K562 (cell line): ENCODE results near the gene TGM3. TPM values are rescaled to one million over a fixed set of nuclear protein-coding genes. Genes with fewer than 3 reads are reported as not detected.

Experiments
- ATAC-seq: fragments of 200-7000 bp; cut with Tn5 transposase; 3 replicates; pipeline ENCODE4 v1.9.1; 2020; ENCODE audit warnings: moderate library complexity
- BruUV-seq: library from RNA; stranded (reverse); fragments of 400-500 nt; replicated peaks from 2 replicates; lab custom pipeline; 2021; lab: Mats Ljungman, UMichigan
- CTCF ChIA-PET: fragments of 300-600 bp; formaldehyde crosslinking; extraction: SDS; loops from one replicate; lab custom pipeline; 2021; ENCODE audit warnings: low intra/inter-chr PET ratio; lab: Yijun Ruan, JAX
- POLR2A ChIA-PET: fragments of 300-600, 350-650 bp; sonication (Branson Sonifier 250); formaldehyde crosslinking; extraction: SDS; loops from one replicate; lab custom pipeline; 2021; ENCODE audit warnings: antibody characterized with exemption, inconsistent platforms; lab: Yijun Ruan, JAX
- DNase-seq, 4 experiments: peaks; one replicate each; pipeline versions ENCODE4 v3.0.0 to v3.0.0-alpha.2; 2011 to 2018; ENCODE audit warnings: low spot score in 3 of 4, mixed read lengths in 3 of 4; ENCODE audit errors: extremely low read depth in 1 of 4
- FAIRE-seq: peaks from 2 replicates; lab custom pipeline; 2011; peaks lifted over from hg19 to GRCh38; lab: Jason Lieb, UNC
- H2AFZ ChIP-seq: 2 replicates; pipeline ENCODE4 v1.6.0; 2011; ENCODE audit warnings: low read depth, low read length, control low read depth, inconsistent platforms
- H3K27ac ChIP-seq: fragments of 200-600 bp; 3 replicates; pipeline ENCODE4 v1.8.0; 2011; ENCODE audit warnings: low read depth, mild to moderate bottlenecking, control low read depth, inconsistent platforms, low read length, moderate library complexity, mixed read lengths; ENCODE audit errors: extremely low read depth
- H3K27me3 ChIP-seq, 2 experiments: fragments of 300-600 bp in 1 of 2; 2 replicates in 1 of 2; 3 replicates in 1 of 2; pipeline versions ENCODE4 v1.6.0 to v1.8.0; 2011; ENCODE audit warnings: inconsistent platforms in 2 of 2, low read length in 2 of 2, mild to moderate bottlenecking in 1 of 2, mixed read lengths in 1 of 2, moderate library complexity in 1 of 2; ENCODE audit not compliant: control insufficient read depth in 2 of 2, insufficient read depth in 2 of 2
- H3K36me3 ChIP-seq: fragments of 300-600 bp; 3 replicates; pipeline ENCODE4 v1.8.0; 2011; ENCODE audit warnings: mild to moderate bottlenecking, low read length, inconsistent platforms; ENCODE audit not compliant: control insufficient read depth, insufficient read depth
- H3K4me1 ChIP-seq, 2 experiments: fragments of 200-600 bp in 1 of 2; replicated peaks in 1 of 2; 2 replicates in 1 of 2; 3 replicates in 1 of 2; pipeline versions ENCODE4 v1.5.1 to v1.8.0; 2011; ENCODE audit warnings: inconsistent platforms in 2 of 2, low read length in 2 of 2, mild to moderate bottlenecking in 1 of 2, mixed read lengths in 1 of 2, moderate library complexity in 1 of 2; ENCODE audit not compliant: control insufficient read depth in 2 of 2, insufficient read depth in 2 of 2
- H3K4me2 ChIP-seq: 2 replicates; pipeline ENCODE4 v1.6.1; 2011; ENCODE audit warnings: low read length, control low read depth, inconsistent platforms, mixed read lengths; ENCODE audit not compliant: insufficient read depth
- H3K4me3 ChIP-seq: fragments of 200-600 bp; sonication (generic), shearing (Covaris generic); 2 replicates; pipeline ENCODE4 v1.5.1; 2016; ENCODE audit warnings: control low read depth, inconsistent platforms
- H3K79me2 ChIP-seq: fragments of 200-600 bp; 3 replicates; pipeline ENCODE4 v1.8.0; 2011; ENCODE audit warnings: low read length, inconsistent platforms; ENCODE audit not compliant: control insufficient read depth, insufficient read depth
- H3K9ac ChIP-seq, 2 experiments: 2 replicates each; pipeline versions ENCODE4 v1.6.0 to v1.6.1; 2011; ENCODE audit warnings: low read depth in 2 of 2, low read length in 2 of 2, control low read depth in 1 of 2, inconsistent platforms in 1 of 2, mild to moderate bottlenecking in 1 of 2, mixed read lengths in 1 of 2; ENCODE audit not compliant: insufficient read depth in 1 of 2
- H3K9me1 ChIP-seq: one replicate; pipeline ENCODE4 v1.6.0; 2011; ENCODE audit warnings: inconsistent platforms, mild to moderate bottlenecking, low read length, moderate library complexity; ENCODE audit not compliant: control insufficient read depth, insufficient read depth
- H3K9me3 ChIP-seq: replicated peaks from 2 replicates; pipeline ENCODE4 v1.5.1; 2011; ENCODE audit warnings: low read depth, low read length, inconsistent platforms; ENCODE audit not compliant: control insufficient read depth, insufficient read depth
- H4K20me1 ChIP-seq: replicated peaks from 2 replicates; pipeline ENCODE4 v1.6.1; 2011; ENCODE audit warnings: low read length, inconsistent platforms, mixed read lengths; ENCODE audit not compliant: control insufficient read depth, insufficient read depth
- ETV5 ChIP-seq: sonication (generic); formaldehyde crosslinking; IDR thresholded peaks from 2 replicates; pipeline ENCODE4 v1.4.0; 2020; ENCODE audit warnings: low read depth, mild to moderate bottlenecking, missing genetic modification reagents
- SIRT6 ChIP-seq: IDR thresholded peaks from one replicate; pipeline ENCODE4 v1.6.1; 2012; ENCODE audit warnings: low read depth, mild to moderate bottlenecking, control low read depth, inconsistent platforms, low read length, moderate library complexity
- SRF ChIP-seq, 2 experiments: fragments of 250-450, 450-650 bp in 1 of 2; sonication (Bioruptor Pico) in 1 of 2; sonication (generic) in 1 of 2; formaldehyde crosslinking; IDR thresholded peaks; 2 replicates each; pipeline versions ENCODE4 v1.5.0 to v1.5.1; 2020 to 2022; ENCODE audit warnings: mild to moderate bottlenecking in 1 of 2, missing genetic modification reagents in 1 of 2
- STAG1 ChIP-seq: sonication (generic); formaldehyde crosslinking; IDR thresholded peaks from 2 replicates; pipeline ENCODE4 v1.5.0; 2020; ENCODE audit warnings: missing genetic modification reagents, borderline replicate concordance
- TARDBP ChIP-seq: fragments of 450-650 bp; IDR thresholded peaks from 2 replicates; pipeline ENCODE4 v1.6.1; 2016
- ZBTB9 ChIP-seq: fragments of 450-650 bp; formaldehyde crosslinking; IDR thresholded peaks from 2 replicates; pipeline ENCODE4 v1.4.0; 2020; ENCODE audit warnings: mild to moderate bottlenecking, moderate library complexity
- ZNF133 ChIP-seq: fragments of 250-450 bp; sonication (Bioruptor Pico); IDR thresholded peaks from 2 replicates; pipeline ENCODE4 v1.4.0; 2020; ENCODE audit warnings: mild to moderate bottlenecking
- WGBS: fragments of 100-300 bp; shearing (Covaris generic); methylation state at CpG from one replicate; pipeline ENCODE4 v1.1.6; 2016; ENCODE audit warnings: low coverage, mixed read lengths; ENCODE audit not compliant: insufficient coverage; ENCODE audit errors: missing lambda C conversion rate; 5-methylcytosine and 5-hydroxymethylcytosine counted together
- in situ Hi-C: fragments of 300-500 bp; cut with MboI; formaldehyde crosslinking; loops from 4 replicates; pipeline ENCODE4 v1.15.0; 2018; ENCODE audit warnings: inconsistent platforms, mixed read lengths
- intact Hi-C: fragments of 100-400 bp; cut with micrococcal nuclease; formaldehyde crosslinking; loops from 2 replicates; pipeline ENCODE4 v1.14.2; 2022
- polyA plus RNA-seq, 8 experiments: library from polyadenylated mRNA; depleted of rRNA in 4 of 8; stranded (reverse) in 5 of 8; unstranded in 3 of 8; fragments of >200 nt; fragmentation: Nextera tagmentation in 2 of 8; fragmentation: Illumina TruSeq in 1 of 8; extraction: Ambion mirVana in 2 of 8; extraction: Trizol in 1 of 8; gene quantifications; 2 replicates each; pipeline versions ENCODE4 v1.2.1 to v1.2.3, GENCODE V29; 2011 to 2014; ENCODE audit warnings: inconsistent platforms in 1 of 8, missing spikeins in 1 of 8
- total RNA-seq, 7 experiments: library from RNA; depleted of rRNA in 6 of 7; stranded (reverse); fragments of >200 nt in 6 of 7; fragmentation: Illumina TruSeq in 2 of 7; extraction: Trizol in 2 of 7; gene quantifications; 2 replicates each; pipeline versions ENCODE4 v1.2.1 to v1.2.3, GENCODE V29; 2011 to 2021; ENCODE audit warnings: low replicate concordance in 1 of 7
- TF ChIP-seq, protein P1 (sequence below): sonication (generic); formaldehyde crosslinking; IDR thresholded peaks from 2 replicates; pipeline ENCODE4 v1.9.0; 2022; ENCODE audit warnings: mild to moderate bottlenecking, missing genetic modification reagents
- TF ChIP-seq, protein P2 (sequence below): fragments of 450-650 bp; IDR thresholded peaks from 2 replicates; pipeline ENCODE4 v1.6.1; 2018; ENCODE audit not compliant: partially characterized antibody

The TGM3 gene
- total and polyA plus RNA-seq, 9 of the 15 experiments (the other 6 are each of a cell fraction or from before 2014, with no cell fraction given), result not detected

GRCh38 chr20:2303673-2304072, 7.9 kb downstream of the TGM3 start:
- 11% methylated on average over 6 of the region's 6 CpGs for WGBS
- ChIA-PET POLR2A (interaction anchor here (2.3 kb wide), 1 partner anchor 11 kb away, joined by 5 read pairs; no protein-coding TSS in a partner anchor), CTCF (no interaction called here)
- Histone ChIP-seq H3K27me3 (peaks cover 0 to 7% of the 10 kb centered on the region in 2 experiments; a peak in 1 of 5 replicates), H3K36me3 (no peaks in the 10 kb centered on the region), H3K4me2 (no peak overlapping the region), H3K79me2 (no peaks in the 10 kb centered on the region), H3K27ac (no peak overlapping the region), H3K9ac (no peak overlapping the region), H3K9me3 (no peaks in the 10 kb centered on the region), H3K4me1 (peaks cover 0 to 9% of the 10 kb centered on the region in 2 experiments; a peak in 3 of 5 replicates), H3K9me1 (no peaks in the 10 kb centered on the region), H2AFZ (no peak overlapping the region), H3K4me3 (no peak overlapping the region), H4K20me1 (no peaks in the 10 kb centered on the region)
- DNase-seq (no peak), ATAC-seq (no peak), FAIRE-seq (no peak)
- BruUV-seq, result no TSS peak
- TF ChIP-seq ZNF133 (CRISPR knock-in tag) (no peak), SIRT6 (no peak), ZBTB9 (no peak), ETV5 (CRISPR knock-in tag) (no peak), STAG1 (no peak), SRF (CRISPR knock-in tag; IDR thresholded peaks at IDR 0.05) (no peak), TARDBP (no peak)
- TF ChIP-seq, protein P1, sequence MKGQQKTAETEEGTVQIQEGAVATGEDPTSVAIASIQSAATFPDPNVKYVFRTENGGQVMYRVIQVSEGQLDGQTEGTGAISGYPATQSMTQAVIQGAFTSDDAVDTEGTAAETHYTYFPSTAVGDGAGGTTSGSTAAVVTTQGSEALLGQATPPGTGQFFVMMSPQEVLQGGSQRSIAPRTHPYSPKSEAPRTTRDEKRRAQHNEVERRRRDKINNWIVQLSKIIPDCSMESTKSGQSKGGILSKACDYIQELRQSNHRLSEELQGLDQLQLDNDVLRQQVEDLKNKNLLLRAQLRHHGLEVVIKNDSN (CRISPR knock-in tag), result no peak
- TF ChIP-seq, protein P2, sequence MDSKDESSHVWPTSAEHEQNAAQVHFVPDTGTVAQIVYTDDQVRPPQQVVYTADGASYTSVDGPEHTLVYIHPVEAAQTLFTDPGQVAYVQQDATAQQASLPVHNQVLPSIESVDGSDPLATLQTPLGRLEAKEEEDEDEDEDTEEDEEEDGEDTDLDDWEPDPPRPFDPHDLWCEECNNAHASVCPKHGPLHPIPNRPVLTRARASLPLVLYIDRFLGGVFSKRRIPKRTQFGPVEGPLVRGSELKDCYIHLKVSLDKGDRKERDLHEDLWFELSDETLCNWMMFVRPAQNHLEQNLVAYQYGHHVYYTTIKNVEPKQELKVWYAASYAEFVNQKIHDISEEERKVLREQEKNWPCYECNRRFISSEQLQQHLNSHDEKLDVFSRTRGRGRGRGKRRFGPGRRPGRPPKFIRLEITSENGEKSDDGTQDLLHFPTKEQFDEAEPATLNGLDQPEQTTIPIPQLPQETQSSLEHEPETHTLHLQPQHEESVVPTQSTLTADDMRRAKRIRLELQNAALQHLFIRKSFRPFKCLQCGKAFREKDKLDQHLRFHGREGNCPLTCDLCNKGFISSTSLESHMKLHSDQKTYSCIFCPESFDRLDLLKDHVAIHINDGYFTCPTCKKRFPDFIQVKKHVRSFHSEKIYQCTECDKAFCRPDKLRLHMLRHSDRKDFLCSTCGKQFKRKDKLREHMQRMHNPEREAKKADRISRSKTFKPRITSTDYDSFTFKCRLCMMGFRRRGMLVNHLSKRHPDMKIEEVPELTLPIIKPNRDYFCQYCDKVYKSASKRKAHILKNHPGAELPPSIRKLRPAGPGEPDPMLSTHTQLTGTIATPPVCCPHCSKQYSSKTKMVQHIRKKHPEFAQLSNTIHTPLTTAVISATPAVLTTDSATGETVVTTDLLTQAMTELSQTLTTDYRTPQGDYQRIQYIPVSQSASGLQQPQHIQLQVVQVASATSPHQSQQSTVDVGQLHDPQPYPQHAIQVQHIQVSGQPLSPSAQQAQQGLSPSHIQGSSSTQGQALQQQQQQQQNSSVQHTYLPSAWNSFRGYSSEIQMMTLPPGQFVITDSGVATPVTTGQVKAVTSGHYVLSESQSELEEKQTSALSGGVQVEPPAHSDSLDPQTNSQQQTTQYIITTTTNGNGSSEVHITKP, result no peak
- in situ Hi-C loops, result no loop called here
- intact Hi-C loops, result loop anchor here (5.0 kb wide), 1 partner anchor 44 kb away; no protein-coding TSS in a partner anchor
